Measurements from ENCODE around the gene MAGEB17.
"Not testable (repeated sequence)": the region's sequence is repeated elsewhere in the genome, so short reads cannot be mapped to it uniquely, and the experiment has no call there.

MAGEB17 gene

GRCh38 chrX:16172391-16172790 is 5.1 kb downstream of the MAGEB17 start:
- no peak overlapping the region for H3K9ac ChIP-seq (ENCODE audit: low read depth, low read length)
- H3K27me3 ChIP-seq (ENCODE audit: insufficient read depth, low read length, poor library complexity) = no peaks in the 10 kb centered on the region
- no peaks in the 10 kb centered on the region for H3K79me2 ChIP-seq (ENCODE audit: insufficient read depth, low read length)
- no peak overlapping the region for H2AFZ ChIP-seq (ENCODE audit: low read depth, low read length)
- H3K27ac ChIP-seq (ENCODE audit: low read length) = no peak overlapping the region
- DNase-seq (no peak), ATAC-seq (ENCODE audit: insufficient read depth, low read depth) (no peak)
- H4K20me1 ChIP-seq (ENCODE audit: insufficient read depth, low read length) = no peaks in the 10 kb centered on the region
- H3K4me2 ChIP-seq (ENCODE audit: insufficient read depth, low read length) = no peak overlapping the region
- no peaks in the 10 kb centered on the region for H3K4me1 ChIP-seq (ENCODE audit: insufficient read depth, low read length)
- no peaks in the 10 kb centered on the region for H3K36me3 ChIP-seq (ENCODE audit: insufficient read depth, low read length)
- no peak for TF ChIP-seq EZH2 (IDR thresholded peaks at IDR 0.05; ENCODE audit: borderline replicate concordance, low read depth, low read length, severe bottlenecking)
- no peak for TF ChIP-seq CTCF (IDR thresholded peaks at IDR 0.05; ENCODE audit: borderline replicate concordance, extremely low read depth, low read length, poor library complexity, severe bottlenecking)
- H3K4me3 ChIP-seq (ENCODE audit: low read depth in 1 of 2, low read length in 2 of 2) = no peak overlapping the region
- no peaks in the 10 kb centered on the region for H3K9me3 ChIP-seq (ENCODE audit: insufficient read depth, low read length, severe bottlenecking)

- Histone ChIP-seq H3K27ac (ENCODE audit: low read length) (no peak overlapping the region), H3K4me3 (ENCODE audit: low read depth in 1 of 2, low read length in 2 of 2) (no peak overlapping the region), H3K9me3 (ENCODE audit: insufficient read depth, low read length, severe bottlenecking) (no peaks in the 10 kb centered on the region), H3K9ac (ENCODE audit: low read depth, low read length) (no peak overlapping the region), H3K79me2 (ENCODE audit: insufficient read depth, low read length) (no peaks in the 10 kb centered on the region), H3K36me3 (ENCODE audit: insufficient read depth, low read length) (no peaks in the 10 kb centered on the region), H3K4me1 (ENCODE audit: insufficient read depth, low read length) (no peaks in the 10 kb centered on the region), H4K20me1 (ENCODE audit: insufficient read depth, low read length) (no peaks in the 10 kb centered on the region), H3K4me2 (ENCODE audit: insufficient read depth, low read length) (no peak overlapping the region), H2AFZ (ENCODE audit: low read depth, low read length) (no peak overlapping the region), H3K27me3 (ENCODE audit: insufficient read depth, low read length, poor library complexity) (no peaks in the 10 kb centered on the region)
- DNase-seq (no peak), ATAC-seq (ENCODE audit: insufficient read depth, low read depth) (no peak)
- TF ChIP-seq EZH2 (IDR thresholded peaks at IDR 0.05; ENCODE audit: borderline replicate concordance, low read depth, low read length, severe bottlenecking) = no peak
- TF ChIP-seq CTCF (IDR thresholded peaks at IDR 0.05; ENCODE audit: borderline replicate concordance, extremely low read depth, low read length, poor library complexity, severe bottlenecking) = no peak
These were observed 8.2 kb downstream of the MAGEB17 start for GRCh38 chrX:16175329-16176061.

GRCh38 chrX:16177260-16177659 is 10.0 kb downstream of the MAGEB17 start:
- no peaks in the 10 kb centered on the region for H4K20me1 ChIP-seq (ENCODE audit: insufficient read depth, low read length)
- H3K4me3 ChIP-seq (ENCODE audit: low read depth in 1 of 2, low read length in 2 of 2) = no peak overlapping the region
- no peaks in the 10 kb centered on the region for H3K27me3 ChIP-seq (ENCODE audit: insufficient read depth, low read length, poor library complexity)
- H3K9me3 ChIP-seq (ENCODE audit: insufficient read depth, low read length, severe bottlenecking) = no peaks in the 10 kb centered on the region
- H2AFZ ChIP-seq (ENCODE audit: low read depth, low read length) = no peak overlapping the region
- H3K79me2 ChIP-seq (ENCODE audit: insufficient read depth, low read length) = no peaks in the 10 kb centered on the region
- H3K9ac ChIP-seq (ENCODE audit: low read depth, low read length) = no peak overlapping the region
- no peaks in the 10 kb centered on the region for H3K4me1 ChIP-seq (ENCODE audit: insufficient read depth, low read length)
- ATAC-seq (ENCODE audit: insufficient read depth, low read depth) (no peak), DNase-seq (no peak)
- TF ChIP-seq CTCF (IDR thresholded peaks at IDR 0.05; ENCODE audit: borderline replicate concordance, extremely low read depth, low read length, poor library complexity, severe bottlenecking) = no peak
- TF ChIP-seq EZH2 (IDR thresholded peaks at IDR 0.05; ENCODE audit: borderline replicate concordance, low read depth, low read length, severe bottlenecking) = no peak
- H3K27ac ChIP-seq (ENCODE audit: low read length) = no peak overlapping the region
- H3K4me2 ChIP-seq (ENCODE audit: insufficient read depth, low read length) = no peak overlapping the region
- no peaks in the 10 kb centered on the region for H3K36me3 ChIP-seq (ENCODE audit: insufficient read depth, low read length)

- H2AFZ ChIP-seq (ENCODE audit: low read depth, low read length); H4K20me1 ChIP-seq (ENCODE audit: insufficient read depth, low read length); H3K9me3 ChIP-seq (ENCODE audit: insufficient read depth, low read length, severe bottlenecking); H3K79me2 ChIP-seq (ENCODE audit: insufficient read depth, low read length); H3K4me2 ChIP-seq (ENCODE audit: insufficient read depth, low read length); H3K36me3 ChIP-seq (ENCODE audit: insufficient read depth, low read length); H3K27ac ChIP-seq (ENCODE audit: low read length); ATAC-seq (ENCODE audit: insufficient read depth, low read depth); H3K4me3 ChIP-seq (ENCODE audit: low read depth in 1 of 2, low read length in 2 of 2); DNase-seq; H3K27me3 ChIP-seq (ENCODE audit: insufficient read depth, low read length, poor library complexity); H3K9ac ChIP-seq (ENCODE audit: low read depth, low read length); H3K4me1 ChIP-seq (ENCODE audit: insufficient read depth, low read length): not testable (repeated sequence)
These were observed 16.6 kb downstream of the MAGEB17 start for GRCh38 chrX:16183843-16184242.
